HG03139 (cell line): ENCODE measurements around the gene DISC1.

Experiments used
- ATAC-seq: cut with Tn5 transposase; IDR thresholded peaks from one replicate; pipeline ENCODE4 v1.9.1; 2021; ENCODE audit not compliant: unreplicated experiment

The DISC1 gene

DNA sequence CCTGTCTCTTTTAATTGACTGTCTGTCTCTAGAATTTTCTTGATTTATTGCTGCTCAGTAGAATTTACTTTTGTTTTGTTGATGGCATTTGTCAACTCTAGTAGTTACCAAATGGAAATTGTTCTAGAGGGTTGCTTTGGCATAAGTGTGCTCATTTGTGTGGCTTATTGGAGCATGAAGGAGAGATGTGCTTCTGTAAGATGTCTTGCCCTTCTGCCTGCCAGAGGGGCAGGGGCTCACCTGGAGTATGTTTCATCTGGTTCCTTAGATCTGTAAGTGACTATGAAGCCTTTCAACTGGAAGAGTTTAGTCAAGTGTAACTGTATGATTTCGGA, 345.5 kb downstream of the DISC1 start:
- no peak for ATAC-seq

DNA sequence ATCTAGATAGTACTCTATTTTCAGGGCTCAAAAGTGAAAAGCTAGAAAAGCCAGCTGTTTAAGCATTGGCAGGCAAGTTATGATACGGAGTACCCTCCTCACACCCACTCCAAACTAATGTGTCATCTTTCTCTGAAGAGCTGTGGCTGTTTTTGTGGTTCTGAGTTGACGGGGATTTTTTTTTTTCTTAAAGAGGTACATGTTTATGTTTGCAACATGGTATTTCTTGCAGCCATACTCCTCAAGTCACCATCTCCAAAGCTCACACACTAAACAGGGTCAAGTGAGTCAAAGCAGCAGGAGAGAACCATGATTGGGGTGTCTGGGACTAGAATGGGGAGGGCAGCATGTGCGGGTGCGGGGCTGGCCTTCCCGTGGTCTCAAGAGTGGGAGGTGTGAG, 347.2 kb downstream of the DISC1 start:
- no peak for ATAC-seq

- ATAC-seq, result no peak
These were observed 349.6 kb downstream of the DISC1 start for GRCh38 chr1:231976231-231976630.

GRCh38 chr1:231981675-231982074, 355.1 kb downstream of the DISC1 start:
- ATAC-seq, result no peak

GRCh38 chr1:231982871-231983587, 356.4 kb downstream of the DISC1 start:
- ATAC-seq, result no peak

DNA sequence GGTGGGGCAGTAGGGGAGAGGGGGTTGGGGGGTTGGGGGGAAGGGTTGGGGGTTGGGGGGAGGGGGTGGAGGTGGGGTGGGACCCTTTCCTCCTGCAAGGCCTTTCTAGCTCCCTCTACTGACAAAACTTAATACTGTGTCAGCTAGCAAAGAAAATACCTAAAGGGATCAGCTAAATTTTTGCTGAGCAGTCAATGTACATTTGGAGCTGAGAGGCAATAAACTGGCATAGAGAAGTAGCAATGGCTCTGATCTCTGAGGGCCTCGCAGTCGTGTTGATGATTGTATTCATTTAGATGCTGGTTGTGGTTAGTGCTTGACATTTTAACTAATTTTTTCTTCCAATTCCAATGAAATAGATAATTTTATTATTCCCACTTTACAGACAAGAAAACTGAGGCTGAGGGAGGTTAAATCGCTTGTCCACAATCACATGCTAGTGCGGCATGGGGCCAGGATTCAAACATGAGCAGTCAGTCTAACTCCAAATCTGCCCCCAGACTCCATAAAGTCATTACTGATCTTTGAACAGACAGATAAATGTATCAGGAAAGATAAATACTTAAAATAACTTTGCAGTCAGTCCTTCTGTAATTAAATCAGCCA, 357.1 kb downstream of the DISC1 start:
- ATAC-seq, result no peak

- ATAC-seq, result no peak
These were observed 358.9 kb downstream of the DISC1 start for GRCh38 chr1:231985296-231986023.

- ATAC-seq, result no peak
These were observed 360.2 kb downstream of the DISC1 start for GRCh38 chr1:231986631-231987336.

DNA sequence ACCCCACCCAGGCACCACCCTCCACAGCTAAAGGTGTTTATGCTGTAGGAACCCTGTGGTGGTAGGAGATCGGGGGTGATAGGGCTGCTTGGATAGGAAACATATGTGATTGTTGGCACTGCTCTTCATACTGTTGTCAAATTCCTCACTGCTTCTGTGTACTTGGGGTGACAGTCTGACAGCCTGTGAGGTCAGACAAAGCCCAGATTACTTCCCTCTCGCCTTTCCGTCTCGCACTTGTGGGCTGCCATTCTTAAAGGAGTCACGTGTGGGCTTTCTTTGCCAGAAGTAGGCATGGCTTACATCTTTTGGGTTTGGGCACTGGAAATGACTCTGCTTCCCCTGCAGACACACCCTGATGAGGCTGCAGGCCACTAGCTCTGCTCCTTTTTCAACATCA, 363.8 kb downstream of the DISC1 start:
- ATAC-seq, result no peak

DNA sequence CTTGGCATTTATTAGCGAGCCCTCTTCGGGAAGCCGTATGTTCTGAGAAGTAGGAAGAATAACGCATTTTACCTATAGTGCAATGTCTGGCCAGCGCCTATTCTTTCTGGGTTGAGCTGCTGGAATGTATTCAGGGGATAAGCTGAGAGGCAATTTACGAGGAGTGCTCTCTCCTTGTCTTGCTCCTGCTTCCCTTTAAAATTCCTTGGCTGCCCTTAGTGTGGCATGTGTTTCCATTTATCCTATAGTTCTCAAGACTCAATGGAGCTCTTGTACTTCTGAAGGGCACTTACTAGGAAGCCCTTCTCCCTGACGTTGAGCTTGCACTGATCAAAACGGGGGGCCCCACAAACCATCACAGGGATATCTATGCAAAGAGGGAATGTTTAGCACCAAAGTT, 364.6 kb downstream of the DISC1 start:
- no peak for ATAC-seq

DNA sequence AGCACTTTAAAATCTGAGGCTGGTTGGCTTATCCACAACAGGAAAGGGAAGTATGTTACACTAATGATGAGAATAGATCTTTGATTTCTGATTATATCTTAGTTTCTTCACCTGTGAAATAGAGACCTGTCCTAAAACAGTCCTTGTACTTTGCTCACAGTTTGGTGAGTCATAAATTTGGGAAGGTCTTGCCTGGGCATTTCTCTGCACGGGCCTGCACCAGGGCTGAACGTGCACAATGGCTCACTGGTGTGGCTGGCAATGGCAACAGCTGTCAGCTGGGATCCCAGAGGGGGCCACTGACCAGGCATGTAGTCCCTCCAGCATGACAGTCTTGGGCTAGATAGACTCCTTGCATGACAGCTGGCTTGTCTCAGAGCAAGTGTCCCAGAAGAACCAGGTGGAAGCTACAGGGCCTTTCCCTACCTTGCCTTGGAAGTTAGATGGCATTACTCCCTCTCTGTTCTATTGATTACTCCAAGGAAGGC, 367.4 kb downstream of the DISC1 start:
- ATAC-seq, result no peak

DNA sequence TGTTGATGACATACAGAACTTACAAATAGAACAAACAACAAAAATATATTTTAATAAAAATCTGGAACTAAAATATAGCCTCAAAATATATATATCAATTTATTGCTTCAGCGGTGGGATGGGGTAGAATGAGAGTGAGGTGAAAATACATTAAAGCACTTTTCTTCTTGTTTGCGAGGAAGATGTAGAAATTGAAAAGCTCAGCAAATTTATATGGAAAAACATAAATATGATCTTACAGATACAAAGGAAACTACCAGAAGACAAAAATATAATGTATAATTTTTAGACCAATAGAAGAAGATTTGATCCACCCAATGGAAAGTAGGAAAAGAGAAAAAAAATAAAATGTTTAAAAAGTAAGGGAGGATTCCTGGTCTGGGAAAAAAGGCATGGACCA, 372.2 kb downstream of the DISC1 start:
- no peak for ATAC-seq

GRCh38 chr1:232005300-232005699, 378.7 kb downstream of the DISC1 start:
- ATAC-seq, result no peak

GRCh38 chr1:232009741-232010140, 383.2 kb downstream of the DISC1 start:
- ATAC-seq, result no peak

DNA sequence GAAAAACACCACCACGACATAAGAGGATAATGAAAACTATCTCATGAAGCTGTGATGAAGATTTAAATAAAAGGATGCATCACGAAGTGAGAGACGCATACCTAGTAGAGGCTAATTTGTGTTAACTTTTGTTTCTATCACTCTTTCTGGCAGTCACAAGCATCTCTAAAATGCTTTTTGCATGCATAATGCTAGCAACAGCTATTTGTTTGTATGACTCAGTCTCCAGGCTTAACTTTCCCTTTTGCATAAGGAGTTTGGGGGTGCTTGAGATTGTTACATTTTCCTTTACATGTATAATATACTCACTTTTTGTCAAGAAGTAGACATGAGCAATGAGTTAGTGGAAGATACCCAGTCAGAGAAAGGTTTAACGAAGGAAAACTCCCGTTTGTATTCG, 385.4 kb downstream of the DISC1 start:
- ATAC-seq, result no peak

GRCh38 chr1:232012773-232013386, 386.3 kb downstream of the DISC1 start:
- ATAC-seq, result no peak

GRCh38 chr1:232014941-232015340, 388.4 kb downstream of the DISC1 start:
- no peak for ATAC-seq

DNA sequence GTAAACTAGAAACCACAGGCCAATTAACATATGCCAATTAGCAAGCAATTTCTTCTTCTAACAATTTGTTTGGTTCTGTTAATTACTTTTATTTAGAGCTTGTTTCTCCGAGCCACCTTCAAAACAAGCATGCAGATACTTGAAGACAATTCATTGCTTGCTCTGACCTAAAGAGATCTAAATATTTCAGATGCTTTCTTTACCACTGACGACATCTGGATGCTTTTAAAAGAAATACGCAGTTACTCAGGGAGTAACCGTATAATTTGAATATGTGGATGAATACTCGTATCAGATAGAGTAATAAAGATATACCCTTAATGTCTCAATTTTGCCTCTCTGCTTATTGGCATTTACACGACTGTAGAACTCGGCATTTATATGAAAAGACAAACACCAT, 390.0 kb downstream of the DISC1 start:
- ATAC-seq, result no peak

- no peak for ATAC-seq
These were observed 390.5 kb downstream of the DISC1 start for GRCh38 chr1:232017057-232017456.

GRCh38 chr1:232017759-232018158, 391.2 kb downstream of the DISC1 start:
- ATAC-seq, result no peak
